Mammary epithelial cell (primary cell): ENCODE results near the gene SLC25A25.
"Not testable (repeated sequence)": the region's sequence is repeated elsewhere in the genome, so short reads cannot be mapped to it uniquely, and the experiment has no call there.

Experiments used
- CTCF ChIP-seq, 2 donors: IDR thresholded peaks in 1 of 2; conservative IDR thresholded peaks in 1 of 2; 2 replicates each; pipeline ENCODE4 v1.5.1; 2011 to 2012; ENCODE audit warnings: inconsistent platforms in 2 of 2, low read length in 2 of 2, mild to moderate bottlenecking in 2 of 2, control low read depth in 1 of 2, low read depth in 1 of 2; ENCODE audit not compliant: insufficient read depth in 1 of 2; ENCODE audit errors: extremely low read depth in 1 of 2
- EZH2 ChIP-seq: IDR thresholded peaks from 2 replicates; pipeline ENCODE4 v1.6.1; 2012; ENCODE audit warnings: low read length, inconsistent platforms, borderline replicate concordance

- not testable (repeated sequence) for TF ChIP-seq CTCF (conservative IDR thresholded peaks at IDR 0.05 in 1 of 2, IDR thresholded peaks at IDR 0.05 in 1 of 2; ENCODE audit: extremely low read depth in 1 of 2, insufficient read depth in 1 of 2, low read depth in 1 of 2, low read length in 2 of 2); EZH2
These were observed 22.6 kb upstream of the SLC25A25 start for GRCh38 chr9:128045409-128045808.
